Mesothelial cell of epicardium (in vitro differentiated cells): ENCODE measurements around the gene OR2T10. TPM values are rescaled to one million over a fixed set of nuclear protein-coding genes. Genes with fewer than 3 reads are reported as not detected.

ENCODE experiments used
- total RNA-seq: library from RNA; stranded (reverse); gene quantifications from 3 replicates; pipeline ENCODE4 v1.2.1, GENCODE V29; 2021

OR2T10 gene
- total RNA-seq, 1 donor from 2014 or later, result not detected

Other genes starting within 250 kb of the OR2T10 start
- gene OR14C36, start 248.9 kb downstream of the OR2T10 start, total RNA-seq, result not detected in 3 replicates
- gene OR2T4, start 236.0 kb downstream of the OR2T10 start, total RNA-seq, result not detected in 3 replicates
- gene OR2T6, start 222.0 kb downstream of the OR2T10 start, total RNA-seq, result not detected in 3 replicates
- not detected in 3 replicates for gene OR2T1, start 194.7 kb downstream of the OR2T10 start, total RNA-seq
- gene OR2T2, start 152.1 kb downstream of the OR2T10 start, total RNA-seq, result not detected in 3 replicates
- not detected in 3 replicates for gene OR2T3, start 124.3 kb downstream of the OR2T10 start, total RNA-seq
- gene OR2T5, start 109.1 kb downstream of the OR2T10 start, total RNA-seq, result not detected in 3 replicates
- 0.04 TPM in 1 of 3 replicates, not detected in the others for gene OR2G6, start 89.6 kb downstream of the OR2T10 start, total RNA-seq
- not detected in 3 replicates for gene OR2T29, start 34.9 kb downstream of the OR2T10 start, total RNA-seq
- gene OR2T34, start 22.9 kb downstream of the OR2T10 start, total RNA-seq, result not detected in 3 replicates
- not detected in 3 replicates for gene OR2T11, start 37.4 kb upstream of the OR2T10 start, total RNA-seq
- not detected in 3 replicates for gene OR2T35, start 47.6 kb upstream of the OR2T10 start, total RNA-seq
- not detected in 3 replicates for gene OR2T27, start 57.8 kb upstream of the OR2T10 start, total RNA-seq
- gene OR14I1, start 105.1 kb upstream of the OR2T10 start, total RNA-seq, result not detected in 3 replicates
- gene LYPD8, start 158.1 kb upstream of the OR2T10 start, total RNA-seq, result not detected in 3 replicates
- 24.9 to 26.9 TPM (median 26.2 TPM) in 3 replicates for gene SH3BP5L, start 228.2 kb upstream of the OR2T10 start, total RNA-seq
- gene ZNF672, start 240.5 kb upstream of the OR2T10 start, total RNA-seq, result 36.1 to 40.9 TPM (median 38.2 TPM) in 3 replicates